ENCODE measurements around the gene ASIP.

- TF ChIP-seq POLR2AphosphoS5 (IDR thresholded peaks at IDR 0.05; ENCODE audit: borderline replicate concordance, low read depth, low read length), result no peak
- TF ChIP-seq EZH2 (IDR thresholded peaks at IDR 0.05), result no peak
- no peak for TF ChIP-seq FOXP2 (optimal IDR thresholded peaks at IDR 0.05; ENCODE audit: control extremely low read depth, extremely low read length, insufficient read depth)
These were observed 60.5 kb downstream of the ASIP start for GRCh38 chr20:34301587-34302311.

Data from SK-N-MC (cell line).